NCI-H460 (cell line): ENCODE results near the gene SPTLC2. TPM values are rescaled to one million over a fixed set of nuclear protein-coding genes. Genes with fewer than 3 reads are reported as not detected.
"Not testable (repeated sequence)": the region's sequence is repeated elsewhere in the genome, so short reads cannot be mapped to it uniquely, and the experiment has no call there.

Source experiments
- DNase-seq: peaks from one replicate; pipeline ENCODE4 v3.0.0-alpha.2; 2016; ENCODE audit warnings: low read depth; ENCODE audit errors: extremely low read depth
- total RNA-seq: library from RNA; depleted of rRNA; stranded (reverse); fragments of >200 nt; shearing (Covaris generic); gene quantifications from 2 replicates; pipeline ENCODE4 v1.2.3, GENCODE V29; 2014

Gene SPTLC2
- total RNA-seq, 1 experiment from 2014 or later: 9.6 TPM

DNA sequence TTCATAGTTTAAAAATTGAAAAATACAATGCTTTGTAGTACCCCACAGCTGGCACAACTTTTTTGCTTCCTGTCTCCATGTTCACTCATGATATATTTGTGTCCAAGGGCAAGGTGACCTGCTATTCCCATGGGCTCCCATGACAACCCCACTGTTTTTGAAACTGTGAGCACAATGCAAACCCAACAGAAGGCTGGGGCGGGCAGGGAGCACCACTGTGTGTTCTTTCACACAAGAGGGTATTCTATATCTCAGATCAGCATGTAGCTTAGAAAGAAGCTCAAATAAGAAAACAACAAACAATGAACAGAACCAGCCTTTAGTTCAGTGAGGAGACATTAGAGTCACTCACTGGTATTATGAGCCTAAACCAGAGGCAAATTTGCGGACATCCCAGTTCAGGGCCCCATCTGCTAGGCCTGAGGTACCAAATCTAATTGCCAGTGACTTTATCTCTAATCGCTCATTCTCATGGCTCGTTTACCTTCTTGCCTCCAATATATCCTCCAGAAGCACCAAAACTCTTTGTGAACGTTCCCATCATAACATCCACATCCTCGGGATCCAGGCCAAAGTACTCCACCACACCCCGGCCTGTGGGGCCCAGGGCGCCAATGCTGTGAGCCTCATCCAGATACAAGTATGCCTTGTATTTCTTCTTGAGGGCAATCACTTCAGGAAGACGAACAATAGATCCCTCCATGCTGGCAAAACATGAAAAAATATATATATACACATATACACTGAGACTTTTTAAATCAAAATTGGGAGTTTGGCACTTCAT lies 61.4 kb downstream of the SPTLC2 start:
- DNase-seq: no peak

- no peak for DNase-seq
These were observed 62.2 kb downstream of the SPTLC2 start for GRCh38 chr14:77554207-77554606.

- DNase-seq: no peak
These were observed 67.0 kb downstream of the SPTLC2 start for GRCh38 chr14:77549451-77549850.

GRCh38 chr14:77547512-77548180 lies 68.8 kb downstream of the SPTLC2 start:
- DNase-seq: no peak

DNA sequence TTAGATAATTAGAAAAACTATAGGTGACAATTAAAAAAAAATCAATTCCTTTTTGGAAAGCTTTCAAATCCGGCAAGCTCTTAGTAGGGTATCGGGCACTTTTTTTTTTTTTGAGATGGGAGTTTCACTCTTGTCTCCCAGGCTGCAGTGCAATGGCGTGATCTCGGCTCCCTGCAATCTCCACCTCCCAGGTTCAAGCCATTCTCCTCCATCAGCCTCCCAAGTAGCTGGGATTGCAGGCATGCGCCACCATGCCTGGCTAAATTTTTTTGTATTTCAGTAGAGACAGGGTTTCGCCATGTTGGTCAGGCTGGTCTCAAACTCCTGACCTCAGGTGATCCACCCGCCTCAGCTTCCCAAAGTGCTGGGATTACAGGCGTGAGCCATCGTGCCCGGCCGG lies 71.3 kb downstream of the SPTLC2 start:
- not testable (repeated sequence) for DNase-seq

GRCh38 chr14:77544571-77544970 lies 71.9 kb downstream of the SPTLC2 start:
- no peak for DNase-seq

GRCh38 chr14:77543637-77544334 lies 72.7 kb downstream of the SPTLC2 start:
- DNase-seq: no peak

- DNase-seq: no peak
These were observed 73.2 kb downstream of the SPTLC2 start for GRCh38 chr14:77543240-77543551.

- DNase-seq: no peak
These were observed 73.8 kb downstream of the SPTLC2 start for GRCh38 chr14:77542421-77543239.

- no peak for DNase-seq
These were observed 74.5 kb downstream of the SPTLC2 start for GRCh38 chr14:77541905-77542304.

DNA sequence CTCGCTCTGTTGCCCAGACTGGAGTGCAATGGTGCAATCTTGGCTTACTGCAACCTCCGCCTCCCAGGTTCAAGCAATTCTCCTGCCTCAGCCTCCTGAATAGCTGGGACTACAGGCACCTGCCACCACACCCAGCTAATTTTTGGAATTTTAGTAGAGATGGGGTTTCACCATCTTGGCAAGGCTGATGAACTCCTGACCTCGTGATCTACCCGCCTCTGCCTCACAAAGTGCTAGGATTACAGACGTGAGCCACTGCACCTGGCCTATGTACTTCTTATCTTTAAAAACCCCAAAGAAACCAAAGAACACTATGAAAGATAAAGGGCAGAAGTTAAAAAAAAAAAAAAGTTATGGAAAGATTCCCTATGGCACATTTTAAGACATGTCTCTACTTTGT lies 79.5 kb downstream of the SPTLC2 start:
- not testable (repeated sequence) for DNase-seq

- no peak for DNase-seq
These were observed 85.4 kb downstream of the SPTLC2 start for GRCh38 chr14:77531071-77531470.

DNA sequence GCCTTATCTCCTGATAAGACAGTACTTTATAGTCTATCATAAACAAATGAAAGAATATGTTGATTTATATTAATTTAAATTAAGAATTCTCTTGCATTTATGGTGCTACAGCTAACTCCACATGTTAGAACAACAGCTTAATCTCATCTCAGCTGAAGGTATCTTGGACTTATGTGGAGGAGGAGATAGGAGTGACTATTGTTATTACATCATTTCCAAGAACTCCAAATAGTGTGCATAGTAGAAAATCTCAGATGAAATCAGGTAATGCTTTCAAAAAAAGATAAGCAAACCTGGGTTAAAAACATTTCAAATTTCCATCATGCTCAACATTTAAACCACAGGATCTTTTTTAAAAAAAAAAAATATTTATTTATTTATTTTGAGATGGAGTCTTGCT lies 86.5 kb downstream of the SPTLC2 start:
- no peak for DNase-seq

DNA sequence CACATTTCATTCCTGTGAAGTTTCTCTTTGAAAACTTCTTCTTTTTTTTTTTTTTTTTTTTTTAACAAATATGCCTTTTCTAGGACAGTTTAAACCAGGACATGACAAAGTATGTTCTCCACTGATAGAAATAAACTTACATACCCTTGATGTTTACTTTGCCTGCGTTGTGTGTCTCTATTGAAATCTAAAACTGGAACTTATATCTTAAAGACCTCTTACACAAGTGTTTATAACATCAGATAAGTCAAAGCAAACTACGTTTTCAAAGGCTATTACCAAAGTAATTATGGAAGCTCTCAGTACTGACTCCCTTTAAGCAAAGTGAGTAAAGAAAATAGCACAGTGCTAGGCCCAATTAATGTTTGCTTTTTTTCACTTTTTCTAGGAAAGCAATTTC lies 87.2 kb downstream of the SPTLC2 start:
- no peak for DNase-seq

DNA sequence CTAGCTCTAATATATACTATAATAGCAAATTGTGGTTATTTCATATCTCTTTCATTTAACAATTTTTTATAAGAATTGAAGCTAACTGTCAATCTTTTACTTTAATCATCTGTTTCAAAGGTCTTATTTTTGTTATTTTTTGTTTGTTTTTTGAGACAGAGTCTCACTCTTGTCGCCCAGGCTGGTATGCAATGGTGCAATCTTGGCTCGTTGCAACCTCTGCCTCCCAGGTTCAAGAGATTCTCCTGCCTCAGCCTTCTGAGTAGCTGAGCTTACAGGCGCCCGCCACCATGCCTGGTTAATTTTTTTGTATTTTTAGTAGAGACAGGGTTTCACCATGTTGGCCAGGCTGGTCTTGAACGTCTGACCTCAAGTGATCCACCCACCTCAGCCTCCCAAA lies 87.7 kb downstream of the SPTLC2 start:
- not testable (repeated sequence) for DNase-seq

DNA sequence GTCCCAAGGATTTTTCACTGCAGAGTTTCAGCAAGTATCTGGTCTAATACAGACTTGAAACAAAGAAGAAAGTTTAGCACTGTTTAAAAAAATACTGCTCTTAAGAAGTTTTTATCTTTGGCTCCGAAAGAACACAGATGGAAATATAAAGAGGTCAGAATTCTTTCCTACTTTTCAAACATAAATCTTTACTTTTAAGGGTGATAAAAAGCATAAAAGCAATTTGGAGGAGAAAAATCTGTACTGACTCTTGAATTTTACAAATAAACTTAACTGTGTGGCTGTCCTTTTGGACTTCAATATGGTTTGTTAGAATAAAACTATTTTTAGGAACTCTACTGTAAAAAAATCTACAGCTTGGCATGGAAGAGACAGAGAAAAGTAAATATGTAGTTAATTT lies 90.2 kb downstream of the SPTLC2 start:
- DNase-seq: no peak

DNA sequence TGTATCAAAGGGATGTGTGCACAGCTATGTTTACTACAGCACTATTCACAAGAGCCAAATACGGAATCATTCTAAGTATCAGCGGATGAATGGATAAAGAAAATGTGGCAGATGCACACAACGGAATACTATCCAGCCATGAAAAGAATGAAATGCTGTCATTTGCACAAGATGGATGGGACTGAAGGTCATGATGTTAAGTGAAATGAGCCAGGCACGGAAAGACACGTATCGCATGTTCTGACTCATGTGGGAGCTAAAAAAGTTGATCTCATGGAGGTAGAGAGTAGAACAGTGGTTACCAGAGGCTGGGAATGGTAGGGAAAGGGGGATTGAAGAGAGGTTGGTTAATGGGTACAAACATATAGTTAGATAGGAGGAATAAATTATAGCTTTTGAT lies 91.9 kb downstream of the SPTLC2 start:
- DNase-seq: no peak

GRCh38 chr14:77523109-77523508 lies 93.3 kb downstream of the SPTLC2 start:
- no peak for DNase-seq

GRCh38 chr14:77520555-77520954 lies 95.9 kb downstream of the SPTLC2 start:
- DNase-seq: no peak

DNA sequence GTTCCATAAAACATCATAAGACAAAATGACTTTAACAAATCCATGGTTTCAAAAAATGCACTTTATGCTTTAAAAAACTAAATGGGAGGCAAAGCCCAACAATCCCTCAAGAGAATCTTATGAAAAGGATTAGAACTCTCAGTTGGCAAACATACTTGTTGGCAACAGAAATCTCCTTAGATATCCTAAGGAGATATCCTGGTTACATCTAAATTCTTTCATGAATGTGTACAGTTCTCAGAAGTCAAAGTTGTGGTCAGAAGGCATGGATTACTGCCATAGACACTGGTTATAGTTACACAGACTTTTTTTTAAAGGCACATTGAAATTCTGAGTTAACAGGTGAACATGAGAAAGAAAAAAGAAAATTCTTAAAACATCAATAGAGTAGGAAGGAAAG lies 100.3 kb downstream of the SPTLC2 start:
- DNase-seq: no peak
